WTC11 (cell line): Measurements from ENCODE around the gene TATDN2.

Experiments
- CTCF ChIP-seq: fragments of 200-600 bp; IDR thresholded peaks from 2 replicates; pipeline ENCODE4 v1.8.0; 2022; ENCODE audit warnings: antibody characterized with exemption
- ELF4 ChIP-seq: sonication (generic); formaldehyde crosslinking; IDR thresholded peaks from 2 replicates; pipeline ENCODE4 v1.8.1; 2022; ENCODE audit warnings: low read depth, mild to moderate bottlenecking, moderate library complexity, missing genetic modification reagents
- HMGXB4 ChIP-seq: sonication (generic); formaldehyde crosslinking; IDR thresholded peaks from 2 replicates; pipeline ENCODE4 v1.8.1; 2023; ENCODE audit warnings: mild to moderate bottlenecking, moderate library complexity, missing genetic modification reagents
- MAX ChIP-seq: sonication (generic); formaldehyde crosslinking; IDR thresholded peaks from 2 replicates; pipeline ENCODE4 v1.8.0; 2022; ENCODE audit warnings: mild to moderate bottlenecking, missing genetic modification reagents
- NFYB ChIP-seq: sonication (generic); formaldehyde crosslinking; conservative IDR thresholded peaks from 2 replicates; pipeline ENCODE4 v1.8.0; 2022; ENCODE audit warnings: low read depth, missing genetic modification reagents
- SP1 ChIP-seq: sonication (generic); formaldehyde crosslinking; conservative IDR thresholded peaks from 2 replicates; pipeline ENCODE4 v1.8.1; 2022; ENCODE audit warnings: missing genetic modification reagents
- ZNF232 ChIP-seq: sonication (generic); formaldehyde crosslinking; IDR thresholded peaks from 2 replicates; pipeline ENCODE4 v1.8.0; 2022; ENCODE audit warnings: mild to moderate bottlenecking, missing genetic modification reagents
- ZNF263 ChIP-seq: sonication (generic); formaldehyde crosslinking; IDR thresholded peaks from 2 replicates; pipeline ENCODE4 v1.8.1; 2022; ENCODE audit warnings: low read depth, mild to moderate bottlenecking, moderate library complexity, missing genetic modification reagents
- TF ChIP-seq, protein P1 (sequence below): sonication (generic); formaldehyde crosslinking; conservative IDR thresholded peaks from 2 replicates; pipeline ENCODE4 v1.8.1; 2022; ENCODE audit warnings: mild to moderate bottlenecking, missing genetic modification reagents
- TF ChIP-seq, protein P2 (sequence below): sonication (generic); formaldehyde crosslinking; IDR thresholded peaks from 2 replicates; pipeline ENCODE4 v1.8.1; 2023; ENCODE audit warnings: mild to moderate bottlenecking, missing genetic modification reagents, moderate library complexity

DNA sequence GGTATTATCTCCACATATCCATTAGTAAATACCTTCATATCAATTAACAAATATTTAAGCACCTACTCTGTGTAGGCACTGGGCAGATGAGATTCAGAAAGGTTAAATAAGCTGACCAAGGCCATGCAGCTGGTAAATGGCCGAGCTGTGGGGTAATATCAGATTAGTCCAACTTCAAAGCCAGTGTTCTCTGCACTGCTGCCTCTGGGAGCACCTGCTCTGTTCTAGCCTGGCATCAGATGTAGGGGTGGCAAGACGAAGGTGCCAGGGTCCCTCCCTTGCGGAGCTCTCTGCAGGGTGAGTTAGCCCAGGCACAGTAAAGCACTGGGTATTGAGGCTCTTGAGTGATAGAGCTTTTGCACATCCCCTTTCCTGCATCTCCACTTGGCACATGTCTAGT lies 5.5 kb downstream of the TATDN2 start:
- TF ChIP-seq, protein P1, sequence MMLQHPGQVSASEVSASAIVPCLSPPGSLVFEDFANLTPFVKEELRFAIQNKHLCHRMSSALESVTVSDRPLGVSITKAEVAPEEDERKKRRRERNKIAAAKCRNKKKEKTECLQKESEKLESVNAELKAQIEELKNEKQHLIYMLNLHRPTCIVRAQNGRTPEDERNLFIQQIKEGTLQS (CRISPR knock-in tag) = no peak
- no peak for TF ChIP-seq ZNF232 (CRISPR knock-in tag)
- TF ChIP-seq MAX (CRISPR knock-in tag) = no peak
- TF ChIP-seq CTCF = no peak
- no peak for TF ChIP-seq HMGXB4 (CRISPR knock-in tag)
- no peak for TF ChIP-seq ZNF263 (CRISPR knock-in tag)
- no peak for TF ChIP-seq ELF4 (CRISPR knock-in tag)
- no peak for TF ChIP-seq SP1 (CRISPR knock-in tag)
- no peak for TF ChIP-seq NFYB (CRISPR knock-in tag)
- TF ChIP-seq, protein P2, sequence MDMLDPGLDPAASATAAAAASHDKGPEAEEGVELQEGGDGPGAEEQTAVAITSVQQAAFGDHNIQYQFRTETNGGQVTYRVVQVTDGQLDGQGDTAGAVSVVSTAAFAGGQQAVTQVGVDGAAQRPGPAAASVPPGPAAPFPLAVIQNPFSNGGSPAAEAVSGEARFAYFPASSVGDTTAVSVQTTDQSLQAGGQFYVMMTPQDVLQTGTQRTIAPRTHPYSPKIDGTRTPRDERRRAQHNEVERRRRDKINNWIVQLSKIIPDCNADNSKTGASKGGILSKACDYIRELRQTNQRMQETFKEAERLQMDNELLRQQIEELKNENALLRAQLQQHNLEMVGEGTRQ = no peak
